Fibroblast of the conjunctiva (primary cell): Measurements from ENCODE around the gene PCBP1.
A peak's percentile ranks its signal among the peaks of the same experiment; 100 is the strongest.
"Not testable (repeated sequence)": the region's sequence is repeated elsewhere in the genome, so short reads cannot be mapped to it uniquely, and the experiment has no call there.

Experiments
- DNase-seq: peaks from one replicate; pipeline ENCODE4 v3.0.0-alpha.2; 2010; ENCODE audit warnings: low read depth

Gene PCBP1

DNA sequence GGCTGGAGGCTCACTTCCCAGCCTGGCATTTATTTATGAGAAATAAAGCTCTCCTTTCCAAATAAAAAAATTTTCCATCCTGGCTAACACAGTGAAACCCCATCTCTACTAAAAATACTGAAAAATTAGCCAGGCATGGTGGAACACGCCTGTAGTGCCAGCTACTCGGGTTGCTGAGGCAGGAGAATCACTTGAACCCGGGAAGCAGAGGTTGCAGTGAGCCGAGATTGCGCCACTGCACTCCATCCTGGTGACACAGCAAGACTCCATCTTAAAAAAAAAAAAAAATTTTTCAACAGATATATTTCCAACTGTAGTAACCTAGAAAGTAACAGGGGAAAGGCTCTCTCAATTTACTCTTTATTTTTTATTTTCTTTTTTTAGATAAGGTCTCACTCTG lies 6.1 kb upstream of the PCBP1 start:
- DNase-seq: no peak

- no peak for DNase-seq
Measured at GRCh38 chr2:70083344-70084156, 3.7 kb upstream of the PCBP1 start.

DNA sequence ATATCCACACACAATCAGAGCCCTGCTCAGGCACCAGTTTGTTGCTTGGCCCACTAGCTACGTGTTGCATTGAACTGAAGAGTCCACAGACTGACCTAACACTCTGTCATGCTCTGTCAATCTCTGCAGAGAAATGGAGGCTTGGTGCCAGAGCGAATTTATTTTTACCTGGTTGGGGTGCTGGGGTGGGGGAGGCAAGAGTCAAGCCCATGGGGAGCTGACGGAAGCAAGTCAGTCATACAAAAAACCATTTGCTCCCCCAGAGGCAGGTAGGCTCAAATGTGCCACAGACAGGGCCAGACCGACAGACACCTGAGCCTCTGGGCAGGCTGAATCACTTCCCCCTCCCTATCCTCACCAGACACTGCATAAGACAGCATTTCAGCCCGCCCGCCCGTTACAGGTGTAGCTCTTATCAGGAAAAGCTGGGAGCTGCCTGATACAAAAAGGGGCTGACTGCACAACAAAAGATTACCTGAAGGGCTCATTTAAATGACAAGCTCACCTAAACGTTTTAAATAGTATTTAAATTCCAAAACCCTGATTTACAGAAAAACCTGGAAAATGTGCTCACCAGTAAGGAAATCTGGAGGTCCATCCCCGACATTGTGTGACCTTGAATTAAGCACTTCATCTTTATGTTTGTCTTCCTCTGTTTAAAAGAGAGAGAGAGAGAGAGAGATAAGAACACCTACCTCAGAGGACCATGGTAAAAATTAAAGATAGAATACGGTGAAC lies 2.1 kb upstream of the PCBP1 start:
- no peak for DNase-seq

- no peak for DNase-seq
Measured at GRCh38 chr2:70085711-70086277, 1.5 kb upstream of the PCBP1 start.

- DNase-seq: peak; percentile 63
Measured at GRCh38 chr2:70086278-70086837, 919 bp upstream of the PCBP1 start.

GRCh38 chr2:70087702-70088597 lies 673 bp downstream of the PCBP1 start:
- DNase-seq: no peak

DNA sequence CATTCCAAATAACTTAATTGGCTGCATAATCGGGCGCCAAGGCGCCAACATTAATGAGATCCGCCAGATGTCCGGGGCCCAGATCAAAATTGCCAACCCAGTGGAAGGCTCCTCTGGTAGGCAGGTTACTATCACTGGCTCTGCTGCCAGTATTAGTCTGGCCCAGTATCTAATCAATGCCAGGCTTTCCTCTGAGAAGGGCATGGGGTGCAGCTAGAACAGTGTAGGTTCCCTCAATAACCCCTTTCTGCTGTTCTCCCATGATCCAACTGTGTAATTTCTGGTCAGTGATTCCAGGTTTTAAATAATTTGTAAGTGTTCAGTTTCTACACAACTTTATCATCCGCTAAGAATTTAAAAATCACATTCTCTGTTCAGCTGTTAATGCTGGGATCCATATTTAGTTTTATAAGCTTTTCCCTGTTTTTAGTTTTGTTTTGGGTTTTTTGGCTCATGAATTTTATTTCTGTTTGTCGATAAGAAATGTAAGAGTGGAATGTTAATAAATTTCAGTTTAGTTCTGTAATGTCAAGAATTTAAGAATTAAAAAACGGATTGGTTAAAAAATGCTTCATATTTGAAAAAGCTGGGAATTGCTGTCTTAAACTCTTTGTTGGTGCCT lies 1.4 kb downstream of the PCBP1 start:
- DNase-seq: no peak

- DNase-seq: no peak
Measured at GRCh38 chr2:70089220-70089982, 2.1 kb downstream of the PCBP1 start.

- no peak for DNase-seq
Measured at GRCh38 chr2:70089983-70090525, 2.8 kb downstream of the PCBP1 start.

- no peak for DNase-seq
Measured at GRCh38 chr2:70090706-70091334, 3.5 kb downstream of the PCBP1 start.

DNA sequence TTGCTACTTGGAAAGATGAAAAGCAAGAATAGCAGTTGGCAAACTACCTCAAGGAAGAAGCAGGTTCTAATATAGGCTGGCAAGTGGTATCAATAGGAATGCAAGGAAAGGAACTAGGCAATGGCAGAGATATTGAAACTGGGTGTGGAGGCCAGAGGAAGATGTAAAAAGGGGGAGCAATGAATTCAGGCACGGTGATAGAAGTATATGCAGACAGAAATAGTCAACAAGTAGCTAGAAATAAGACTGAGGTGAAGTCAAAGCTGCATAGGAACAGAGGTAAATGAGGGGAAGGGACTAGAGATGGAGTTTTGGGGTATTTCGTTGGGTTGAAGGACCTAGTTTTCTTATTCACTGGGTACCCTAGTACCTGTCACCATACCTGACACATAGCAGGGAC lies 4.1 kb downstream of the PCBP1 start:
- DNase-seq: no peak

DNA sequence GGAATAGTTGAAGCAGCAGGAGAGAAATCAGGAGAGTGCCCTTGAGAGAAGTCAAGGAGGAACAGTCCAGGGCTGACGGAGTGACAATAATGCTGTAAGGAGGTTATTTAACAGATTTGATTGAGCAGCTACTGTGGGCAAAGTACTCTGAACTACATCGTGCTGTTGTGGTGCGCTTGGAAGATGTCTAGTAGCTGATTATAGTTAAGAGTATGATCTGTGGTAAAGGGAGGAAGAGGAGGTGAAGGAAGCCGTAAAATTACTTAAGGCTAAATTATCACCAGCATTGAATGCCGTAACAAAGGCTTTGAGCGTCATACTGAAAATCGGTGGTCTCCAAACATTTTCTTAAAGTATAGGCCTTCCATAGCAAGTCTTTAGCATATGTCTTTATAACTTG lies 4.5 kb downstream of the PCBP1 start:
- DNase-seq: no peak

GRCh38 chr2:70092576-70093243 lies 5.4 kb downstream of the PCBP1 start:
- DNase-seq: not testable (repeated sequence)

DNA sequence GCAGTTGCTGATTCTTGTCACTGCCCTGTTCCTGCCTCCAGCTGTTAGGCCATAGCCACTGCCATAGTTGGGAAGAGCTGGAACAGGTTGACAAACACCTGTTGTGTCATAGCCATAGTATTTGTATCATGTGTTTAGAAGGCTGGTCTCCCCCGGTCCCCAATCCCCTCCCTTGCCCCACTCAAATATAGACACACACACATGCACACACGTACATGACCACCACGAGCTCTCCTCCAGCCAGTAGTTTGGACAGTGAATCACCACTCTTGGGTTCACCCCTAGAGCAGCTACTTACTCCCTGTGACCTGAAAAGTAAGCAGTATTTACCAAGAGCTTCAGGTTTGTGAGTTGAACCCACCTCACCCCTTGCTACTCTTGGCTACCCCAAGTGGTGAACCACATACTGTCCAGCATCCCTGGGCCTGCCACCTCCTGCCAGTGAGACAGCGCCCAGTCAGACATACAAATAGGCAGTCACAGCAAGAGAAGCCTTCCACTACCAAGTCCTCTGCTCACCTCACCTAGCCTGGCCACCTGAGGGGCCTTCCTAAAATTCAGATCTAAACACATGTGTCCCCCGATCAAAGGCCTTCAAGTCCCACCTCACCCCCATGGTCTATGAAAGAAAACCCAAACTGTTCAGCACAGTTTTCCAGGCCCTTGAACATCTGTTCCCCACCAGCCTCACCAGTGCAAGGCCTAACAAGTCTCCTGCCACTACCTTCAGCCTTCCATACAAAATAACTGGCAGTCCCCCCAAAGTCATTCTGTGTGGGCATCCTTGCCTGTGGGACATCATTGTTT lies 7.1 kb downstream of the PCBP1 start:
- DNase-seq: no peak

DNA sequence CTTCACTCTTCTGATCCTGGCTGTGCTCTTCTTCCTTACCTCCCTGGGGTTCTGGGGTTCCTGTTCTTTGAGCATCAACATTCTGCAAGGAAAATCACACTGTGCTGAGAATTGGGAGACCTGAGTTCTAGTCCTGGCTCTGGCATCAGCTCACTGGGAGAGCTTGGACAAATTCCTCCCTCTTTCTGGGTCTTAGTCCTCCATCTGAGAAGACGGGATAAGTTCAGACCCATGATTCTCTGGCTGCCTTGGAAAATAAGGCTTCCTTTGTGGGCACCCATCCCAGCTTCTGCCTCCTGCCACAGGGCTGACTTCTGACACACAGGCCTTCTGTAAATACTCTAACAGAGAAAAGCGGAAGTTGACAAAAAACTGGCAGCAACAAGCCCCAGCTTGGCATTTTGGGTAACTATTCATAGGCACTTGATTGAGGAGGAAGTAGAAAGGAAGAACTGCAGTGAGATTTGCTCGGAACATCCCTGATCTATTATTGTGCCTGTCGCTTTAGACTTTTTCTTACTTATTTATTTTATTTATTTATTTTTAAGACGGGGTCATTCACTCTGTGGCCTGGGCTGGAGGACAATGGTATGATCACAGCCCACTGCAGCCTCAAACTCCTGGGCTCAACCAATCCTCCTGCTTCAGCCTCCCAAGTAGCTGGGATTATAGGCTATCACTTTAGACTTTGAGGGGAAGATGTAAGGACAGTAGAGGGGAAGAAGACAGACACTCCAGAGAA lies 7.9 kb downstream of the PCBP1 start:
- no peak for DNase-seq

GRCh38 chr2:70095720-70096670 lies 8.7 kb downstream of the PCBP1 start:
- DNase-seq: no peak
